Heart left ventricle (tissue), 16 donors: ENCODE measurements around the gene TTC12. TPM values are rescaled to one million over a fixed set of nuclear protein-coding genes. Genes with fewer than 3 reads are reported as not detected.

Experiments
- ATAC-seq, 4 donors: fragments of 200-7000 bp; cut with Tn5 transposase; one replicate each; pipeline ENCODE4 v1.9.1; 2020 to 2022; ENCODE audit warnings: moderate library complexity in 4 of 4, mild to moderate bottlenecking in 3 of 4, moderate number of reproducible peaks in 1 of 4
- DNase-seq, 5 donors: peaks; one replicate each; pipeline ENCODE4 v3.0.0-alpha.2; 2020
- H3K27ac ChIP-seq, 12 donors: fragments of 200-600 bp; sonication (generic) in 4 of 12; one replicate each; pipeline versions ENCODE4 v1.5.0 to v1.8.0; 2016 to 2022; ENCODE audit warnings: mild to moderate bottlenecking in 2 of 12
- H3K27me3 ChIP-seq, 9 donors: fragments of 200-600 bp; sonication (generic) in 2 of 9; one replicate each; pipeline versions ENCODE4 v1.5.1 to v1.8.0; 2016 to 2022; ENCODE audit warnings: mild to moderate bottlenecking in 3 of 9
- H3K36me3 ChIP-seq, 9 donors: fragments of 200-600 bp; sonication (generic) in 2 of 9; one replicate each; pipeline versions ENCODE4 v1.5.0 to v1.8.0; 2018 to 2022; ENCODE audit warnings: mild to moderate bottlenecking in 2 of 9
- H3K4me1 ChIP-seq, 12 donors: fragments of 200-600 bp; sonication (generic) in 4 of 12; one replicate each; pipeline versions ENCODE4 v1.5.0 to v1.8.0; 2016 to 2022; ENCODE audit warnings: mild to moderate bottlenecking in 3 of 12
- H3K4me3 ChIP-seq, 12 donors: fragments of 200-600 bp; sonication (generic) in 4 of 12; one replicate each; pipeline versions ENCODE4 v1.5.0 to v1.8.0; 2017 to 2022; ENCODE audit warnings: mild to moderate bottlenecking in 9 of 12, moderate library complexity in 4 of 12
- H3K9me3 ChIP-seq, 12 donors: fragments of 200-600 bp; sonication (generic) in 4 of 12; one replicate each; pipeline versions ENCODE4 v1.5.0 to v1.8.0; 2016 to 2022; ENCODE audit warnings: mild to moderate bottlenecking in 1 of 12
- CTCF ChIP-seq, 12 donors: fragments of 200-600 bp; sonication (generic) in 4 of 12; IDR thresholded peaks; one replicate each; pipeline versions ENCODE4 v1.5.0 to v1.8.0; 2018 to 2022; ENCODE audit warnings: antibody characterized with exemption in 12 of 12, mild to moderate bottlenecking in 5 of 12
- POLR2A ChIP-seq, 2 donors: fragments of 450-650 bp; IDR thresholded peaks; one replicate each; pipeline ENCODE4 v1.6.1; 2017; ENCODE audit warnings: antibody characterized with exemption in 2 of 2, mild to moderate bottlenecking in 2 of 2, moderate library complexity in 2 of 2
- WGBS, 4 donors: extraction: QIAGEN DNeasy Blood & Tissue Kit in 2 of 4; methylation state at CpG; one replicate each; pipeline versions ENCODE4 v1.1.5 to v1.1.7; 2013 to 2018; 5-methylcytosine and 5-hydroxymethylcytosine counted together
- intact Hi-C, 10 donors: fragments of 100-400 bp; cut with DNase I; formaldehyde crosslinking; loops; one replicate each; pipeline versions ENCODE4 v1.11.1 to v1.14.2; 2022
- polyA plus RNA-seq, 2 donors: library from polyadenylated mRNA; stranded (reverse); fragments of 200-250 nt; gene quantifications; one replicate each; pipeline ENCODE4 v1.2.3, GENCODE V29; 2013
- total RNA-seq, 9 donors: library from RNA; depleted of rRNA in 2 of 9; stranded (reverse); fragments of >200 nt in 2 of 9; fragmentation: NEBNext Ultra II Directional in 3 of 9; extraction: Animal tissue kit (Norgen Biotek cat#: 25700) in 3 of 9; gene quantifications; one replicate each; pipeline versions ENCODE4 v1.1.0 to v1.2.4, GENCODE V29; 2016 to 2023
- donor health status: ischemic (EF 13 %, LVEDD 7.1; RV severe dilation, severe dysfunction).
- donor health status: healthy with polysubstance abuse.
- donor health status: DM: no; HTN: yes; CAD: no.
- donor health status: DM: no; HTN: no; CAD: no.
- donor health status: ischemic (EF 25% LVEDD 6.9; RV normal size, moderate dysfunction).
- donor health status: ischemic (EF 25% LVEDD 5.7; RV mildly dilated, moderate dysfunction).
- donor health status: healthy.
- donor health status: DM: yes; HTN: yes; CAD: no.
- donor health status: ischemic (EF 35%, LVEDD 5.7; RV mildly dilated, moderate dysfunction).
- donor health status: nonischemic (EF 11% LVEDD 7.7; RV severe dilation, severe dysfunction).
- donor health status: DM: yes; HTN: yes; CAD: no.
- donor health status: PGD.
- donor health status: ischemic (EF 29% LVEDD 5.4; RV normal size, mild dysfunction).
- donor health status: nonischemic (EF 23%, LVEDD 6.1; RV moderate dilation, normal function).

Gene TTC12
- total and polyA plus RNA-seq, 11 donors: 2.7 to 11.9 (median 6.9) TPM

GRCh38 chr11:113272281-113272680, 42.1 kb upstream of the TTC12 start:
- no peaks in the 10 kb centered on the region for H3K27me3 ChIP-seq
- DNase-seq (no peak), ATAC-seq (no peak)
- WGBS, 4 donors: 67 to 69% (median 68%) methylated on average over 5 of the region's 5 CpGs
- no peaks in the 10 kb centered on the region for H3K9me3 ChIP-seq
- H3K4me1 ChIP-seq: no peaks in the 10 kb centered on the region
- peaks cover 0 to 13% (median 0%) of the 10 kb centered on the region in 9 donors for H3K36me3 ChIP-seq
- H3K4me3 ChIP-seq: no peak overlapping the region
- H3K27ac ChIP-seq: no peak overlapping the region
- intact Hi-C loops: loop anchor here in 2 of 10 donors (10.0 kb wide), 1 partner anchor 307 kb away; the partner anchor contains the start of gene NCAM1 (in 2 of the 2)
- TF ChIP-seq CTCF (IDR thresholded peaks at IDR 0.05): no peak
- no peak for TF ChIP-seq POLR2A (IDR thresholded peaks at IDR 0.05)

GRCh38 chr11:113272927-113273615, 41.3 kb upstream of the TTC12 start:
- ATAC-seq (no peak), DNase-seq (no peak)
- Histone ChIP-seq H3K9me3 (no peaks in the 10 kb centered on the region), H3K4me1 (no peaks in the 10 kb centered on the region), H3K4me3 (no peak overlapping the region), H3K27ac (no peak overlapping the region), H3K27me3 (no peaks in the 10 kb centered on the region), H3K36me3 (peaks cover 0 to 13% (median 0%) of the 10 kb centered on the region in 9 donors)
- TF ChIP-seq CTCF (IDR thresholded peaks at IDR 0.05): no peak
- TF ChIP-seq POLR2A (IDR thresholded peaks at IDR 0.05): no peak
- intact Hi-C loops: loop anchor here in 2 of 10 donors (10.0 kb wide), 1 partner anchor 308 kb away; the partner anchor contains the start of gene NCAM1 (in 2 of the 2)
- 80 to 88% (median 86%) methylated on average over 25 to 34 of the region's 34 CpGs for WGBS, 4 donors

GRCh38 chr11:113273720-113274119, 40.7 kb upstream of the TTC12 start:
- Histone ChIP-seq H3K27ac (no peak overlapping the region), H3K4me1 (no peaks in the 10 kb centered on the region), H3K9me3 (no peaks in the 10 kb centered on the region), H3K36me3 (peaks cover 0 to 13% (median 0%) of the 10 kb centered on the region in 9 donors), H3K4me3 (no peak overlapping the region), H3K27me3 (no peaks in the 10 kb centered on the region)
- 78 to 83% (median 81%) methylated on average over 9 to 10 of the region's 10 CpGs for WGBS, 4 donors
- TF ChIP-seq POLR2A (IDR thresholded peaks at IDR 0.05): no peak
- no peak for TF ChIP-seq CTCF (IDR thresholded peaks at IDR 0.05)
- DNase-seq (no peak), ATAC-seq (no peak)
- intact Hi-C loops: loop anchor here in 2 of 10 donors (10.0 kb wide), 1 partner anchor 309 kb away; the partner anchor contains the start of gene NCAM1 (in 2 of the 2)

GRCh38 chr11:113274713-113275582, 39.4 kb upstream of the TTC12 start:
- no peak for DNase-seq
- peak in 2 of 4 donors; percentile 8 to 44 for ATAC-seq
- TF ChIP-seq CTCF (IDR thresholded peaks at IDR 0.05) (peak in 5 of 12 donors; percentile 6 to 17 (median 13)), POLR2A (IDR thresholded peaks at IDR 0.05) (no peak)
- Histone ChIP-seq H3K4me3 (no peak overlapping the region), H3K4me1 (no peaks in the 10 kb centered on the region), H3K27me3 (no peaks in the 10 kb centered on the region), H3K36me3 (peaks cover 0 to 13% (median 0%) of the 10 kb centered on the region in 9 donors), H3K9me3 (no peaks in the 10 kb centered on the region), H3K27ac (no peak overlapping the region)
- intact Hi-C loops: loop anchor here in 2 of 10 donors (10.0 kb wide), 1 partner anchor 310 kb away; the partner anchor contains the start of gene NCAM1 (in 2 of the 2)
- WGBS, 4 donors: 85 to 91% (median 88%) methylated on average over 18 to 19 of the region's 19 CpGs
